ENCODE results near the gene MTG2. TPM values are rescaled to one million over a fixed set of nuclear protein-coding genes. Genes with fewer than 3 reads are reported as not detected.

Gene MTG2
- total and polyA plus RNA-seq, 4 donors, result 13.0 to 28.0 (median 24.4) TPM

DNA sequence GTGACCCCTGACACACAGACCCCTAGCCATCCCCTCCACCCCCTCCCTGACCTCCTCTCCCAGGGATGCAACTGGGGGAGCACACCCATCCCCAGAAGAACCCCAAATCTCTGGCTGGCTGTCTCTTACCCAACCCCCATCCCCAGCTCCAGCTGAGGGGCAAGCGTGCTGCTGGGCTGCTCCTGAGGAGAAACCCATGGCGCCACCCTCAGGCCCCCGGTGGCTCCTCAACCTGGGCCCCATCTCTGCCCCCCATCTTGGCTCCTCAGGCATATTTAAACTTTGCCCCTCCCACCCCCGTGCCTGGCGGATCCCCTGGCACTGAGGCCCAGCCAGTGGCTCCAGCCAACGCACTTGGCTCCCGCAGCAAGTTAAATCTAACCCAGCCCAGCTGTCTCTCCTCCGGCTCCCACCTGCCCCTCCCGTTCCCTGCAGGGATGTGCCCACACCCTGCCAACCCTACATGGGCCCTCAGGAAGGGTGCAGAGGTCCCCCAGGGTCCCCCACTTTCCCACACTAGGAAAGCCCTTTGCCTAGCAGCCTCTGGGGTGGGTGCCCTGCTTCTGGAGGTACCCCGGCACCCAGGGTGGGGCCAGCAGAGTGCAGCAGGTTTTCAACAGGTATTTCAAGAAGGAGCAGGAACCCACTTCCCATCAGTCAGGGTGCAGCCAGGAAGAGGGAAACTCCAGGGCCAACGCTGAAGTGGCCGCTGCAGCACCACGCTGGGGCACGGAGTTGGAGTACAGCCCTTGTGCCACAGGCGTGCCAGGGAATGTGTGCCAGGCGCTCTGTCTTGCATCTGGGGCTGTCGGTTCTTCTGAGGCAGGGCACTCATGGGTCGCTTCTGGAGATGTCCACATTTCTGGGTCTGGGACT lies 50.2 kb downstream of the MTG2 start:
- H3K4me3 ChIP-seq (ENCODE audit: low read depth in 1 of 3, low read length in 3 of 3), result no peak overlapping the region
- H3K4me1 ChIP-seq (ENCODE audit: control insufficient read depth in 4 of 4, insufficient read depth in 4 of 4, low read length in 3 of 4), result peaks cover 0 to 8% (median 5%) of the 10 kb centered on the region in 4 donors
- H3K27me3 ChIP-seq (ENCODE audit: control insufficient read depth in 4 of 4, insufficient read depth in 4 of 4, low read length in 3 of 4), result no peaks in the 10 kb centered on the region
- DNase-seq (ENCODE audit: low spot score), result no peak
- WGBS, result 79% methylated on average over 18 of the region's 18 CpGs
- H3K9me3 ChIP-seq (ENCODE audit: control insufficient read depth in 4 of 4, low read length in 3 of 4), result no peaks in the 10 kb centered on the region
- no peak overlapping the region for H3K27ac ChIP-seq (ENCODE audit: low read depth in 1 of 2, low read length in 2 of 2)
- TF ChIP-seq, protein P1, sequence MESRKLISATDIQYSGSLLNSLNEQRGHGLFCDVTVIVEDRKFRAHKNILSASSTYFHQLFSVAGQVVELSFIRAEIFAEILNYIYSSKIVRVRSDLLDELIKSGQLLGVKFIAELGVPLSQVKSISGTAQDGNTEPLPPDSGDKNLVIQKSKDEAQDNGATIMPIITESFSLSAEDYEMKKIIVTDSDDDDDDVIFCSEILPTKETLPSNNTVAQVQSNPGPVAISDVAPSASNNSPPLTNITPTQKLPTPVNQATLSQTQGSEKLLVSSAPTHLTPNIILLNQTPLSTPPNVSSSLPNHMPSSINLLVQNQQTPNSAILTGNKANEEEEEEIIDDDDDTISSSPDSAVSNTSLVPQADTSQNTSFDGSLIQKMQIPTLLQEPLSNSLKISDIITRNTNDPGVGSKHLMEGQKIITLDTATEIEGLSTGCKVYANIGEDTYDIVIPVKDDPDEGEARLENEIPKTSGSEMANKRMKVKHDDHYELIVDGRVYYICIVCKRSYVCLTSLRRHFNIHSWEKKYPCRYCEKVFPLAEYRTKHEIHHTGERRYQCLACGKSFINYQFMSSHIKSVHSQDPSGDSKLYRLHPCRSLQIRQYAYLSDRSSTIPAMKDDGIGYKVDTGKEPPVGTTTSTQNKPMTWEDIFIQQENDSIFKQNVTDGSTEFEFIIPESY (IDR thresholded peaks at IDR 0.05), result no peak
- TF ChIP-seq, protein P2, sequence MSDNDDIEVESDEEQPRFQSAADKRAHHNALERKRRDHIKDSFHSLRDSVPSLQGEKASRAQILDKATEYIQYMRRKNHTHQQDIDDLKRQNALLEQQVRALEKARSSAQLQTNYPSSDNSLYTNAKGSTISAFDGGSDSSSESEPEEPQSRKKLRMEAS (IDR thresholded peaks at IDR 0.05), result no peak
- TF ChIP-seq TAF1 (conservative IDR thresholded peaks at IDR 0.05) (no peak), JUND (IDR thresholded peaks at IDR 0.05) (no peak), HNF4A (conservative IDR thresholded peaks at IDR 0.05) (no peak), RXRA (IDR thresholded peaks at IDR 0.05) (no peak), RAD21 (IDR thresholded peaks at IDR 0.05) (no peak), FOXA2 (IDR thresholded peaks at IDR 0.05) (no peak), EGR1 (IDR thresholded peaks at IDR 0.05; ENCODE audit: low read depth in 2 of 2) (no peak), GABPA (IDR thresholded peaks at IDR 0.05 in 1 of 2, conservative IDR thresholded peaks at IDR 0.05 in 1 of 2) (no peak), HNF4G (IDR thresholded peaks at IDR 0.05) (no peak)
- TF ChIP-seq, protein P3, sequence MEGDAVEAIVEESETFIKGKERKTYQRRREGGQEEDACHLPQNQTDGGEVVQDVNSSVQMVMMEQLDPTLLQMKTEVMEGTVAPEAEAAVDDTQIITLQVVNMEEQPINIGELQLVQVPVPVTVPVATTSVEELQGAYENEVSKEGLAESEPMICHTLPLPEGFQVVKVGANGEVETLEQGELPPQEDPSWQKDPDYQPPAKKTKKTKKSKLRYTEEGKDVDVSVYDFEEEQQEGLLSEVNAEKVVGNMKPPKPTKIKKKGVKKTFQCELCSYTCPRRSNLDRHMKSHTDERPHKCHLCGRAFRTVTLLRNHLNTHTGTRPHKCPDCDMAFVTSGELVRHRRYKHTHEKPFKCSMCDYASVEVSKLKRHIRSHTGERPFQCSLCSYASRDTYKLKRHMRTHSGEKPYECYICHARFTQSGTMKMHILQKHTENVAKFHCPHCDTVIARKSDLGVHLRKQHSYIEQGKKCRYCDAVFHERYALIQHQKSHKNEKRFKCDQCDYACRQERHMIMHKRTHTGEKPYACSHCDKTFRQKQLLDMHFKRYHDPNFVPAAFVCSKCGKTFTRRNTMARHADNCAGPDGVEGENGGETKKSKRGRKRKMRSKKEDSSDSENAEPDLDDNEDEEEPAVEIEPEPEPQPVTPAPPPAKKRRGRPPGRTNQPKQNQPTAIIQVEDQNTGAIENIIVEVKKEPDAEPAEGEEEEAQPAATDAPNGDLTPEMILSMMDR (IDR thresholded peaks at IDR 0.05; ENCODE audit: low read depth, low read length, missing input control), result no peak
- TF ChIP-seq, protein P4, sequence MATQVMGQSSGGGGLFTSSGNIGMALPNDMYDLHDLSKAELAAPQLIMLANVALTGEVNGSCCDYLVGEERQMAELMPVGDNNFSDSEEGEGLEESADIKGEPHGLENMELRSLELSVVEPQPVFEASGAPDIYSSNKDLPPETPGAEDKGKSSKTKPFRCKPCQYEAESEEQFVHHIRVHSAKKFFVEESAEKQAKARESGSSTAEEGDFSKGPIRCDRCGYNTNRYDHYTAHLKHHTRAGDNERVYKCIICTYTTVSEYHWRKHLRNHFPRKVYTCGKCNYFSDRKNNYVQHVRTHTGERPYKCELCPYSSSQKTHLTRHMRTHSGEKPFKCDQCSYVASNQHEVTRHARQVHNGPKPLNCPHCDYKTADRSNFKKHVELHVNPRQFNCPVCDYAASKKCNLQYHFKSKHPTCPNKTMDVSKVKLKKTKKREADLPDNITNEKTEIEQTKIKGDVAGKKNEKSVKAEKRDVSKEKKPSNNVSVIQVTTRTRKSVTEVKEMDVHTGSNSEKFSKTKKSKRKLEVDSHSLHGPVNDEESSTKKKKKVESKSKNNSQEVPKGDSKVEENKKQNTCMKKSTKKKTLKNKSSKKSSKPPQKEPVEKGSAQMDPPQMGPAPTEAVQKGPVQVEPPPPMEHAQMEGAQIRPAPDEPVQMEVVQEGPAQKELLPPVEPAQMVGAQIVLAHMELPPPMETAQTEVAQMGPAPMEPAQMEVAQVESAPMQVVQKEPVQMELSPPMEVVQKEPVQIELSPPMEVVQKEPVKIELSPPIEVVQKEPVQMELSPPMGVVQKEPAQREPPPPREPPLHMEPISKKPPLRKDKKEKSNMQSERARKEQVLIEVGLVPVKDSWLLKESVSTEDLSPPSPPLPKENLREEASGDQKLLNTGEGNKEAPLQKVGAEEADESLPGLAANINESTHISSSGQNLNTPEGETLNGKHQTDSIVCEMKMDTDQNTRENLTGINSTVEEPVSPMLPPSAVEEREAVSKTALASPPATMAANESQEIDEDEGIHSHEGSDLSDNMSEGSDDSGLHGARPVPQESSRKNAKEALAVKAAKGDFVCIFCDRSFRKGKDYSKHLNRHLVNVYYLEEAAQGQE (IDR thresholded peaks at IDR 0.05), result no peak
- TF ChIP-seq, protein P5, sequence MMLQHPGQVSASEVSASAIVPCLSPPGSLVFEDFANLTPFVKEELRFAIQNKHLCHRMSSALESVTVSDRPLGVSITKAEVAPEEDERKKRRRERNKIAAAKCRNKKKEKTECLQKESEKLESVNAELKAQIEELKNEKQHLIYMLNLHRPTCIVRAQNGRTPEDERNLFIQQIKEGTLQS (IDR thresholded peaks at IDR 0.05), result no peak
- H3K36me3 ChIP-seq (ENCODE audit: control insufficient read depth in 4 of 4, insufficient read depth in 3 of 4, low read depth in 1 of 4, low read length in 3 of 4), result no peaks in the 10 kb centered on the region
- H3K9ac ChIP-seq (ENCODE audit: low read depth in 1 of 2, low read length in 2 of 2), result no peak overlapping the region

Data from liver (tissue), 9 donors.